ENCODE data around the gene DISC1. TPM values are rescaled to one million over a fixed set of nuclear protein-coding genes. Genes with fewer than 3 reads are reported as not detected.

The DISC1 gene
- total RNA-seq, 2 donors from 2014 or later = 8.0 to 9.4 TPM

DNA sequence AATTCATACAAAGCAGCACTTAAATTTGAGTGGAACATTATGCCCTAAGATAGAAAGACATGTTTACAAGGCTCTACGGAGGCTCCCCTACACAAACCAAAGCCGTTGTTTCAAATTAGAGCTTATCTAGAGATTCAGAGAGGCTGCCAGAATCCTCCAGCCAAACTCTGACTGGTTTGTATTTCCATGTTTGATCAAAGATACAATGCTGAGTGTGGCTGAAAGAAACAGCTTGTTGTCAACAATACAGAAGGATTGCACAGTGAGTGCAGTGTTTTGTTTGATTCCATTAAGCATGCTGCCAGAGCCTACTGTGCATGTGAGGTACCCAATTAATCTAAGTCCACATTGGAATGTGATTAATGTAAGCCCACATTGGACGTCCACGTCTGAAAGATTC is 402.7 kb downstream of the DISC1 start:
- 80 to 88% methylated on average over 4 of the region's 4 CpGs for WGBS, 2 experiments (ENCODE audit: insufficient coverage in 1 of 2, insufficient read length in 1 of 2)
- Mint-ChIP-seq H3K4me3 (no peak overlapping the region), H3K27ac (no peak overlapping the region), H3K9me3 (no peaks in the 10 kb centered on the region), H3K36me3 (ENCODE audit: low read depth) (no peaks in the 10 kb centered on the region), H3K27me3 (ENCODE audit: insufficient read depth) (peaks cover 22% of the 10 kb centered on the region), H3K4me1 (peaks cover 12% of the 10 kb centered on the region)
- no peak overlapping the region for H3K9ac ChIP-seq (ENCODE audit: extremely low read depth, low read length, poor library complexity, severe bottlenecking)
- no peak overlapping the region for H3K27ac ChIP-seq (ENCODE audit: low read depth, low read length)
- DNase-seq = no peak
- no peaks in the 10 kb centered on the region for H3K36me3 ChIP-seq (ENCODE audit: control insufficient read depth, insufficient read depth, low read length)
- peaks cover 29% of the 10 kb centered on the region for H3K27me3 ChIP-seq (ENCODE audit: control insufficient read depth, insufficient read depth, low read length, poor library complexity, severe bottlenecking)
- H3K9me3 ChIP-seq (ENCODE audit: control insufficient read depth, low read length) = no peaks in the 10 kb centered on the region
- H3K4me1 ChIP-seq (ENCODE audit: control insufficient read depth, insufficient read depth, low read length) = peaks cover 2% of the 10 kb centered on the region
- no peak overlapping the region for H3K4me3 ChIP-seq (ENCODE audit: low read length)
- TF ChIP-seq, protein P1, sequence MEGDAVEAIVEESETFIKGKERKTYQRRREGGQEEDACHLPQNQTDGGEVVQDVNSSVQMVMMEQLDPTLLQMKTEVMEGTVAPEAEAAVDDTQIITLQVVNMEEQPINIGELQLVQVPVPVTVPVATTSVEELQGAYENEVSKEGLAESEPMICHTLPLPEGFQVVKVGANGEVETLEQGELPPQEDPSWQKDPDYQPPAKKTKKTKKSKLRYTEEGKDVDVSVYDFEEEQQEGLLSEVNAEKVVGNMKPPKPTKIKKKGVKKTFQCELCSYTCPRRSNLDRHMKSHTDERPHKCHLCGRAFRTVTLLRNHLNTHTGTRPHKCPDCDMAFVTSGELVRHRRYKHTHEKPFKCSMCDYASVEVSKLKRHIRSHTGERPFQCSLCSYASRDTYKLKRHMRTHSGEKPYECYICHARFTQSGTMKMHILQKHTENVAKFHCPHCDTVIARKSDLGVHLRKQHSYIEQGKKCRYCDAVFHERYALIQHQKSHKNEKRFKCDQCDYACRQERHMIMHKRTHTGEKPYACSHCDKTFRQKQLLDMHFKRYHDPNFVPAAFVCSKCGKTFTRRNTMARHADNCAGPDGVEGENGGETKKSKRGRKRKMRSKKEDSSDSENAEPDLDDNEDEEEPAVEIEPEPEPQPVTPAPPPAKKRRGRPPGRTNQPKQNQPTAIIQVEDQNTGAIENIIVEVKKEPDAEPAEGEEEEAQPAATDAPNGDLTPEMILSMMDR (conservative IDR thresholded peaks at IDR 0.05) = no peak

DNA sequence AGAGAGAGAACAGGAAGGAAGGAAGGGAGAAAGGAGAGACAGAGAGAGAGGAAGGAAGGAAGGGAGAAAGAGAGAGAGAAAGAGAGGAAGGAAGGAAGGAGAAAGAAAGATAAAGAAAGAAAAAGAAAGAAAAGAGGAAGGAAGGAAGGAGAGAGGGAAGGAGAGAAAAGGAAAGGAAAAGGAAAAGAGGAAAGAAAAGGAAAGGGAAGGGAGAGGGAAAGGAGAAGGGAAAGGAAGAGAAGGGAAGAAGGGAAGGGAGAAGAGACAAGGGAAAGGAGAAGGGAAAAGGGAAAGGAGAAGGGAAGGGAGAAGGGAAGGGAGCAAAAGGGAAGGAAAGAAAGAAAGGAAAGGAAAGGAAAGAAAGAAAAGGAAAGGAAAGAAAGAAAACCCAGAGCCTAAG is 404.6 kb downstream of the DISC1 start:
- H3K9me3 Mint-ChIP-seq = no peaks in the 10 kb centered on the region
- peaks cover 30% of the 10 kb centered on the region for H3K27me3 Mint-ChIP-seq (ENCODE audit: insufficient read depth)
- H3K4me3 Mint-ChIP-seq = no peak overlapping the region
- Histone ChIP-seq H3K9ac (ENCODE audit: extremely low read depth, low read length, poor library complexity, severe bottlenecking) (no peak overlapping the region), H3K4me1 (ENCODE audit: control insufficient read depth, insufficient read depth, low read length) (peaks cover 2% of the 10 kb centered on the region), H3K27me3 (ENCODE audit: control insufficient read depth, insufficient read depth, low read length, poor library complexity, severe bottlenecking) (peaks cover 34% of the 10 kb centered on the region), H3K27ac (ENCODE audit: low read depth, low read length) (no peak overlapping the region), H3K9me3 (ENCODE audit: control insufficient read depth, low read length) (no peaks in the 10 kb centered on the region), H3K36me3 (ENCODE audit: control insufficient read depth, insufficient read depth, low read length) (no peaks in the 10 kb centered on the region), H3K4me3 (ENCODE audit: low read length) (no peak overlapping the region)
- TF ChIP-seq, protein P1 (conservative IDR thresholded peaks at IDR 0.05) = no peak
- peaks cover 18% of the 10 kb centered on the region for H3K4me1 Mint-ChIP-seq
- no peak for DNase-seq
- no peak overlapping the region for H3K27ac Mint-ChIP-seq
- no peaks in the 10 kb centered on the region for H3K36me3 Mint-ChIP-seq (ENCODE audit: low read depth)

DNA sequence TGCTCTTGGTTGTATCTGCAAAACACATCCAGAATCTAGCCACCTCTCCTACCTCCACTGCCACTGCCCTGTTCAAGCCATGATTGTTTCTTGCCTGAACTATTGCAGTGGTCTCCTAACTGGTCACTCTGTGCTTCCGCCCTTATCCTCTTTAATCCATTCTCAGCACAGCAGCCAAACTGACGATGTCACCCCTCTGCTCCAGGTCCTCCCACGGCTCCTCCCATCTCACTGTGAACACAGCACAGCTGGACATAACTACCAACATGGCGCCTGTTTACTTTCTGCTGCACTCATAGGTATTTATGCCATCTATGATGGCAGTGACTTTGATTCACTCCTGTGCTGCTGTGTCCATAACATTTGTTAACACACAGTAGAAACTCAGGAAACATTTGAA is 406.7 kb downstream of the DISC1 start:
- TF ChIP-seq, protein P1 (conservative IDR thresholded peaks at IDR 0.05) = no peak
- Histone ChIP-seq H3K4me3 (ENCODE audit: low read length) (no peak overlapping the region), H3K27me3 (ENCODE audit: control insufficient read depth, insufficient read depth, low read length, poor library complexity, severe bottlenecking) (peaks cover 34% of the 10 kb centered on the region), H3K27ac (ENCODE audit: low read depth, low read length) (no peak overlapping the region), H3K4me1 (ENCODE audit: control insufficient read depth, insufficient read depth, low read length) (peaks cover 2% of the 10 kb centered on the region), H3K9ac (ENCODE audit: extremely low read depth, low read length, poor library complexity, severe bottlenecking) (no peak overlapping the region), H3K9me3 (ENCODE audit: control insufficient read depth, low read length) (no peaks in the 10 kb centered on the region), H3K36me3 (ENCODE audit: control insufficient read depth, insufficient read depth, low read length) (no peaks in the 10 kb centered on the region)
- no peak overlapping the region for H3K4me3 Mint-ChIP-seq
- WGBS, 2 experiments (ENCODE audit: insufficient coverage in 1 of 2, insufficient read length in 1 of 2) = 80 to 83% methylated on average over 4 of the region's 4 CpGs
- peak; percentile 68 for DNase-seq
- H3K27me3 Mint-ChIP-seq (ENCODE audit: insufficient read depth) = peaks cover 29% of the 10 kb centered on the region
- H3K27ac Mint-ChIP-seq = no peak overlapping the region
- H3K9me3 Mint-ChIP-seq = no peaks in the 10 kb centered on the region
- H3K4me1 Mint-ChIP-seq = peaks cover 18% of the 10 kb centered on the region
- no peaks in the 10 kb centered on the region for H3K36me3 Mint-ChIP-seq (ENCODE audit: low read depth)
